ENCODE data around the gene BORCS5. TPM values are rescaled to one million over a fixed set of nuclear protein-coding genes. Genes with fewer than 3 reads are reported as not detected.
A peak's percentile ranks its signal among the peaks of the same experiment; 100 is the strongest.

The BORCS5 gene
- total RNA-seq, 1 donor from 2014 or later: 6.1 TPM

- peak; percentile 41 for DNase-seq (ENCODE audit: low read depth)
- no peak for TF ChIP-seq CTCF (conservative IDR thresholded peaks at IDR 0.05; ENCODE audit: low read depth, low read length)
- no peak overlapping the region for H3K4me3 ChIP-seq (ENCODE audit: low read depth, low read length)
These were observed 148.9 kb downstream of the BORCS5 start for GRCh38 chr12:12505544-12506495.

- TF ChIP-seq CTCF (conservative IDR thresholded peaks at IDR 0.05; ENCODE audit: low read depth, low read length): no peak
- no peak overlapping the region for H3K4me3 ChIP-seq (ENCODE audit: low read depth, low read length)
- no peak for DNase-seq (ENCODE audit: low read depth)
These were observed 149.6 kb downstream of the BORCS5 start for GRCh38 chr12:12506496-12506890.

- TF ChIP-seq CTCF (conservative IDR thresholded peaks at IDR 0.05; ENCODE audit: low read depth, low read length): no peak
- H3K4me3 ChIP-seq (ENCODE audit: low read depth, low read length): no peak overlapping the region
These were observed 150.2 kb downstream of the BORCS5 start for GRCh38 chr12:12507121-12507520.

GRCh38 chr12:12508612-12509011, 151.7 kb downstream of the BORCS5 start:
- DNase-seq (ENCODE audit: low read depth): no peak
- no peak overlapping the region for H3K4me3 ChIP-seq (ENCODE audit: low read depth, low read length)
- no peak for TF ChIP-seq CTCF (conservative IDR thresholded peaks at IDR 0.05; ENCODE audit: low read depth, low read length)

More at GRCh38 chr12:12507121-12507520, 150.2 kb downstream of the BORCS5 start:
- no peak for DNase-seq (ENCODE audit: low read depth)

- peak; percentile 43 for DNase-seq (ENCODE audit: low read depth)
- no peak for TF ChIP-seq CTCF (conservative IDR thresholded peaks at IDR 0.05; ENCODE audit: low read depth, low read length)
- H3K4me3 ChIP-seq (ENCODE audit: low read depth, low read length): no peak overlapping the region
These were observed 153.3 kb downstream of the BORCS5 start for GRCh38 chr12:12510141-12510540.

- no peak for DNase-seq (ENCODE audit: low read depth)
- no peak overlapping the region for H3K4me3 ChIP-seq (ENCODE audit: low read depth, low read length)
- no peak for TF ChIP-seq CTCF (conservative IDR thresholded peaks at IDR 0.05; ENCODE audit: low read depth, low read length)
These were observed 153.7 kb downstream of the BORCS5 start for GRCh38 chr12:12510551-12510950.

All from epithelial cell of proximal tubule (primary cell).